ENCODE results near the gene ZSCAN10. TPM values are rescaled to one million over a fixed set of nuclear protein-coding genes. Genes with fewer than 3 reads are reported as not detected.
"Not testable (repeated sequence)": the region's sequence is repeated elsewhere in the genome, so short reads cannot be mapped to it uniquely, and the experiment has no call there.

Gene ZSCAN10
- total RNA-seq, 5 donors from 2014 or later (not counting 1 experiment from before 2014, with no cell fraction given): 0.19 to 0.64 (median 0.39) TPM; not detected in 1

- WGBS (ENCODE audit: insufficient coverage): under 1% methylated on average over 64 of the region's 67 CpGs
- H3K9me3 ChIP-seq: no peaks in the 10 kb centered on the region
- Mint-ChIP-seq H3K27me3 (no peaks in the 10 kb centered on the region), H3K4me3 (peak overlapping the region; percentile 83 to 88 (median 87)), H3K9me3 (no peaks in the 10 kb centered on the region), H3K27ac (peak overlapping the region; percentile 91 to 93), H3K36me3 (peaks cover 7% of the 10 kb centered on the region), H3K4me1 (peaks cover 47 to 69% (median 54%) of the 10 kb centered on the region in 3 donors)
- H3K36me3 ChIP-seq (ENCODE audit: control insufficient read depth in 2 of 2, extremely low read depth in 1 of 2, insufficient read depth in 1 of 2, low read length in 1 of 2): peaks cover 3 to 5% of the 10 kb centered on the region in 2 donors
- H3K4me3 ChIP-seq (ENCODE audit: control insufficient read depth in 1 of 2, extremely low read depth in 1 of 2, low read length in 1 of 2): peak overlapping the region; percentile 80 to 91
- peaks cover 13 to 61% of the 10 kb centered on the region in 2 experiments for H3K4me1 ChIP-seq (ENCODE audit: control insufficient read depth in 1 of 2, extremely low read depth in 1 of 2, insufficient read depth in 2 of 2, low read length in 2 of 2)
- peak overlapping the region; percentile 74 for H3K27ac ChIP-seq (ENCODE audit: low read length)
- DNase-seq (peak; percentile 59 to 94 (median 80)), ATAC-seq (replicated peaks in 1 of 4) (peak; percentile 85 to 90 (median 88))
- CTCF ChIA-PET: interaction anchor here (0.6 to 2.9 kb wide), 13 partner anchors 16 to 450 kb away, joined by 3 to 39 read pairs (median 4); partner anchors contain the start of gene ZNF213 (in 1 of the 2)
- POLR2A ChIA-PET: interaction anchor here (0.5 to 0.8 kb wide), 3 partner anchors 43 to 72 kb away, joined by 3 to 7 read pairs (median 6); no protein-coding TSS in a partner anchor
- no peaks in the 10 kb centered on the region for H3K27me3 ChIP-seq (replicated peaks in 1 of 2; ENCODE audit: control insufficient read depth in 2 of 2, extremely low read depth in 1 of 2, insufficient read depth in 2 of 2, low read length in 1 of 2)
Observed at GRCh38 chr16:3059041-3059722, 39.9 kb downstream of the ZSCAN10 start.

DNA sequence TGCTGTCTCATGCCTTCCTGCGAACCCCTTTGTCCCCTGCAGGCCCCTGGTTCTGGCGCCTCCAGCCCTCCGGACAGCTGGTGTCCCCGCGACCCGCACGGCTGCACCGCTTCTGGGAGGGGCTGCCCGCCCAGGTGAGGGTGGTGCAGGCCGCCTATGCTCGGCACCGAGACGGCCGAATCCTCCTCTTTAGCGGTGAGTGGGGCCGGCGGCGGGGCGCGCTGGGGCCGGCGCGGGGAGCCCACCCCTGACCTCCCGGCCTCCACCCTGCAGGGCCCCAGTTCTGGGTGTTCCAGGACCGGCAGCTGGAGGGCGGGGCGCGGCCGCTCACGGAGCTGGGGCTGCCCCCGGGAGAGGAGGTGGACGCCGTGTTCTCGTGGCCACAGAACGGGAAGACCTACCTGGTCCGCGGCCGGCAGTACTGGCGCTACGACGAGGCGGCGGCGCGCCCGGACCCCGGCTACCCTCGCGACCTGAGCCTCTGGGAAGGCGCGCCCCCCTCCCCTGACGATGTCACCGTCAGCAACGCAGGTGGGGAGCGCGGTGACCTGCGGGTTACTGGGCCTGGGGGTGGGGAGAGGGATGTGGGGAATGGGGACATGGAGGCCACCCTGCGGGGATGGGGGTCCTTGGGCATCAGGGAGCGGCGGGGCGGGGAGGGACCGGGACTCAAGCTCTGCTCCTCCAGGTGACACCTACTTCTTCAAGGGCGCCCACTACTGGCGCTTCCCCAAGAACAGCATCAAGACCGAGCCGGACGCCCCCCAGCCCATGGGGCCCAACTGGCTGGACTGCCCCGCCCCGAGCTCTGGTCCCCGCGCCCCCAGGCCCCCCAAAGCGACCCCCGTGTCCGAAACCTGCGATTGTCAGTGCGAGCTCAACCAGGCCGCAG, 40.7 kb downstream of the ZSCAN10 start:
- Histone ChIP-seq H3K4me1 (ENCODE audit: control insufficient read depth in 1 of 2, extremely low read depth in 1 of 2, insufficient read depth in 2 of 2, low read length in 2 of 2) (peaks cover 13 to 59% of the 10 kb centered on the region in 2 experiments), H3K27me3 (replicated peaks in 1 of 2; ENCODE audit: control insufficient read depth in 2 of 2, extremely low read depth in 1 of 2, insufficient read depth in 2 of 2, low read length in 1 of 2) (no peaks in the 10 kb centered on the region), H3K9me3 (no peaks in the 10 kb centered on the region), H3K27ac (ENCODE audit: low read length) (peak overlapping the region; percentile 74), H3K36me3 (ENCODE audit: control insufficient read depth in 2 of 2, extremely low read depth in 1 of 2, insufficient read depth in 1 of 2, low read length in 1 of 2) (peaks cover 5 to 7% of the 10 kb centered on the region in 2 donors), H3K4me3 (ENCODE audit: control insufficient read depth in 1 of 2, extremely low read depth in 1 of 2, low read length in 1 of 2) (peak overlapping the region; percentile 80 to 91)
- ATAC-seq (replicated peaks in 1 of 4) (peak; percentile 58 to 65 (median 60)), DNase-seq (peak in 22 of 35 experiments; percentile 34 to 73 (median 46))
- ChIA-PET POLR2A (interaction anchor here (0.6 to 0.8 kb wide), 3 partner anchors 71 to 151 kb away, joined by 3 to 7 read pairs (median 6); no protein-coding TSS in a partner anchor), CTCF (interaction anchor here (0.6 to 2.9 kb wide), 13 partner anchors 16 to 451 kb away, joined by 3 to 39 read pairs (median 4); partner anchors contain the start of gene ZNF213 (in 1 of the 2))
- H3K36me3 Mint-ChIP-seq: peaks cover 13% of the 10 kb centered on the region
- 8% methylated on average over 72 of the region's 77 CpGs for WGBS (ENCODE audit: insufficient coverage)
- H3K9me3 Mint-ChIP-seq: no peaks in the 10 kb centered on the region
- H3K4me1 Mint-ChIP-seq: peaks cover 49 to 67% (median 52%) of the 10 kb centered on the region in 3 donors
- H3K27ac Mint-ChIP-seq: peak overlapping the region; percentile 75 to 83
- no peaks in the 10 kb centered on the region for H3K27me3 Mint-ChIP-seq
- peak overlapping the region; percentile 83 to 88 (median 87) for H3K4me3 Mint-ChIP-seq

GRCh38 chr16:3057181-3058138, 41.6 kb downstream of the ZSCAN10 start:
- Histone ChIP-seq H3K27me3 (replicated peaks in 1 of 2; ENCODE audit: control insufficient read depth in 2 of 2, extremely low read depth in 1 of 2, insufficient read depth in 2 of 2, low read length in 1 of 2) (no peaks in the 10 kb centered on the region), H3K4me1 (ENCODE audit: control insufficient read depth in 1 of 2, extremely low read depth in 1 of 2, insufficient read depth in 2 of 2, low read length in 2 of 2) (peaks cover 13 to 63% of the 10 kb centered on the region in 2 experiments), H3K4me3 (ENCODE audit: control insufficient read depth in 1 of 2, extremely low read depth in 1 of 2, low read length in 1 of 2) (peak overlapping the region in 1 of 2 donors; percentile 91), H3K27ac (ENCODE audit: low read length) (no peak overlapping the region), H3K9me3 (no peaks in the 10 kb centered on the region), H3K36me3 (ENCODE audit: control insufficient read depth in 2 of 2, extremely low read depth in 1 of 2, insufficient read depth in 1 of 2, low read length in 1 of 2) (peaks cover 5 to 7% of the 10 kb centered on the region in 2 donors)
- Mint-ChIP-seq H3K4me3 (peak overlapping the region; percentile 42 to 88 (median 52)), H3K9me3 (no peaks in the 10 kb centered on the region), H3K27me3 (no peaks in the 10 kb centered on the region), H3K36me3 (peaks cover 13% of the 10 kb centered on the region), H3K27ac (peak overlapping the region; percentile 68 to 83), H3K4me1 (peaks cover 42 to 59% (median 45%) of the 10 kb centered on the region in 3 donors)
- ATAC-seq (replicated peaks in 1 of 4): no peak
- 71% methylated on average over 8 of the region's 22 CpGs for WGBS (ENCODE audit: insufficient coverage)
- DNase-seq: no peak
- ChIA-PET CTCF (interaction anchor here in 1 of 2 donors (2.9 kb wide), 1 partner anchor 71 kb away, joined by 39 read pairs; no protein-coding TSS in a partner anchor), POLR2A (no interaction called here)

- CTCF ChIA-PET: interaction anchor here in 1 of 2 donors (0.8 kb wide), 1 partner anchor 45 kb away, joined by 3 read pairs; no protein-coding TSS in a partner anchor
- Histone ChIP-seq H3K9me3 (no peaks in the 10 kb centered on the region), H3K36me3 (ENCODE audit: control insufficient read depth in 2 of 2, extremely low read depth in 1 of 2, insufficient read depth in 1 of 2, low read length in 1 of 2) (peaks cover 5 to 7% of the 10 kb centered on the region in 2 donors), H3K4me1 (ENCODE audit: control insufficient read depth in 1 of 2, extremely low read depth in 1 of 2, insufficient read depth in 2 of 2, low read length in 2 of 2) (peaks cover 13 to 63% of the 10 kb centered on the region in 2 experiments), H3K27me3 (replicated peaks in 1 of 2; ENCODE audit: control insufficient read depth in 2 of 2, extremely low read depth in 1 of 2, insufficient read depth in 2 of 2, low read length in 1 of 2) (no peaks in the 10 kb centered on the region), H3K27ac (ENCODE audit: low read length) (peak overlapping the region; percentile 6), H3K4me3 (ENCODE audit: control insufficient read depth in 1 of 2, extremely low read depth in 1 of 2, low read length in 1 of 2) (no peak overlapping the region)
- H3K27ac Mint-ChIP-seq: peak overlapping the region; percentile 68 to 83
- ATAC-seq (replicated peaks in 1 of 4) (no peak), DNase-seq (no peak)
- peaks cover 13% of the 10 kb centered on the region for H3K36me3 Mint-ChIP-seq
- H3K4me1 Mint-ChIP-seq: peaks cover 40 to 57% (median 46%) of the 10 kb centered on the region in 3 donors
- H3K27me3 Mint-ChIP-seq: no peaks in the 10 kb centered on the region
- WGBS (ENCODE audit: insufficient coverage): 90% methylated on average over 8 of the region's 19 CpGs
- H3K9me3 Mint-ChIP-seq: no peaks in the 10 kb centered on the region
- POLR2A ChIA-PET: interaction anchor here in 1 of 2 donors (0.6 kb wide), 1 partner anchor 627 kb away, joined by 4 read pairs; no protein-coding TSS in a partner anchor
- peak overlapping the region; percentile 42 to 88 (median 52) for H3K4me3 Mint-ChIP-seq
Observed at GRCh38 chr16:3056336-3057180, 42.5 kb downstream of the ZSCAN10 start.

DNA sequence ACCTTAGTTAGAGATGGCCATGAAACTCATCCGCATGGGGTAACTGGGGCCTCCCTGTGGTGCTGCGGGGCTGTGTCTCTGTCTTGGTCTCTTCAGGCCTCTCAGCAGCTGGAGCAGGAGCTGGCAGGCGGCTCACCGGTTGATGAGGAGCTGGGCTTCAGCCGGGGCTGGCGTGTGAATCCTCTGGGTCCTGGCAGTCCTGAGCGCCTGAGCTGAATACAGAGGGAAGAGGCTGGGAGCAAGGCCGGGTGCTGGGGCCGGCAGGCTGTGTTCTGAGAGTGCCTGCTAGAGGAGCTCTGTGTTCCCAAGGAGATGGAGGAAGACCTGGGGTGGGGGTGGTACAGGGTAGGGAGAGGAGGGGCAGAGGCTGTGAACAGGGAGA, 43.4 kb downstream of the ZSCAN10 start:
- H3K36me3 ChIP-seq (ENCODE audit: control insufficient read depth in 2 of 2, extremely low read depth in 1 of 2, insufficient read depth in 1 of 2, low read length in 1 of 2); H3K9me3 Mint-ChIP-seq; H3K4me3 ChIP-seq (ENCODE audit: control insufficient read depth in 1 of 2, extremely low read depth in 1 of 2, low read length in 1 of 2); CTCF ChIA-PET; ATAC-seq (replicated peaks in 1 of 4); H3K27me3 Mint-ChIP-seq; DNase-seq; POLR2A ChIA-PET; H3K27me3 ChIP-seq (replicated peaks in 1 of 2; ENCODE audit: control insufficient read depth in 2 of 2, extremely low read depth in 1 of 2, insufficient read depth in 2 of 2, low read length in 1 of 2); H3K9me3 ChIP-seq: not testable (repeated sequence)
- H3K4me3 Mint-ChIP-seq: peak overlapping the region; percentile 24 to 88 (median 37)
- peaks cover 13% of the 10 kb centered on the region for H3K36me3 Mint-ChIP-seq
- Histone ChIP-seq H3K4me1 (ENCODE audit: control insufficient read depth in 1 of 2, extremely low read depth in 1 of 2, insufficient read depth in 2 of 2, low read length in 2 of 2) (peaks cover 13 to 61% of the 10 kb centered on the region in 2 experiments), H3K27ac (ENCODE audit: low read length) (peak overlapping the region; percentile 11)
- 97% methylated on average over 8 of the region's 9 CpGs for WGBS (ENCODE audit: insufficient coverage)
- peak overlapping the region; percentile 84 to 93 for H3K27ac Mint-ChIP-seq
- H3K4me1 Mint-ChIP-seq: peaks cover 43 to 62% (median 49%) of the 10 kb centered on the region in 3 donors
